Stimulated activated CD4-positive, alpha-beta T cell treated with anti-CD3 and anti-CD28 coated beads, Interleukin-2, amount 100 ng/mL, for 4 hours (primary cell): ENCODE results near the gene GRWD1.
"Not testable (repeated sequence)": the region's sequence is repeated elsewhere in the genome, so short reads cannot be mapped to it uniquely, and the experiment has no call there.

Source experiments
- DNase-seq: peaks from one replicate; pipeline ENCODE4 v3.0.0-alpha.2; 2020; ENCODE audit warnings: low read depth

Gene GRWD1

DNA sequence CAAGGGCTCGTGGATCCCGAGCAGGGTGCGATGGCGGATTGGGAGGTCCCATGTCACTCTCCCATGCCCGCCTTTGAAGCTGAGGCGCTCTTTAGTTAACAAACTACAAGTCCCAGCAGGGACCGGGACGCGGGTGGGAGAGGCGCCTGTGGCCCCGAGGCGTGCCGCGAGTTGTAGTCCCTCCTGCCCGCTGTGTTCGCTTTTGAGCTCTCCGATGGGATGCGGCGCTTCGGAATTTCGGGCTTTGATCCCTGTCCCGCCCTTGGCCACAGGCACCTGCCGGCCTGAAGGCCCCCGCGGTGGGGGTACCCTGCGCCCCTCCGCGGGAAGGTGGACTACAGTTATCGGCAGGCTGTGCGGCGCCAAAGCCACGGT lies 34.4 kb downstream of the GRWD1 start:
- no peak for DNase-seq

DNA sequence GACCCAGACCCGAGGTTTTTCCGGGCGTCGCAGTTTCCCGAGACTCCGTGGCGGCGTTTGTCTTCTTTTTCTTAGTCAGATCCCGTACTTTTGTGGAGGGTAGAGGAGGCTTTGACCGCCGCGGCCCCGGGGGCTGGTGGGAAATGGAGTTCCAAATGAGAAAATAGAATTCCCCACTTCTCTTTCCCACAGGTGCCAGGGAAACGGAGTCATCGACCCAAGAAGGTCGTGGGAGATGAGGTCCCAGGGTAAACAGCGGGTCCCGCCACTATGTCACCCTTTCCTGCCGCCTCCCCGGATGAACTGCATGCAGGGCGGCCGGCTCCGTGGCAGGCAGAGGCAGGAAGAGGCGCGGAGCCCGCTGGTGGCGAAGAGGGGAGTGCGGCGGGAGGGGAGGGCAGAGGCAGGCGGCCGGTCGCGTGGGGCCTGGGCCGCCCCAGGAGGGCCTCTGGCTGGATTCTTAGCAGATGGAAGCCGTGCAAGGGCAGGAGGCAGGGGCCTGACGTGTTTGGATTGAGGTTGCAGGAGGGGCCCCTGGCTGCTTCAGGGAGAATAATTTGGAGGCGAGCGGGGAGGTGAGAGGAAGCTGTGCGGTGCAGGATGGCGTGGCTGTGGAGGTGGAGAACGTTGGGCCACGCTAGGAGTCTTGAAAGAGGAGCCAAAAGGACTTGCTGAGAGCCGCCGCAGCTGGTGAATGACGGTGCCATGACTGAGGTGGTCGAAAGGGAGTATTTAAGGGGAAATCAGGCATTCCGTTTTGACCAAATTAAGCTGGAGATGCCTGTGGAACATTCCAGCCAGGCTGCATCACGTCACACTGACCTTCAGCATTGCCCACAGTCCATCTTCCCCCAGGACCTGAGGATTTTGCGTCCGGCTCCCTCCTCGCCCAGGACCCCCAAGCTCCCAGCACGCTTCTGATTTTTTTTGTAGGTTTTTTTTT lies 35.0 kb downstream of the GRWD1 start:
- no peak for DNase-seq

DNA sequence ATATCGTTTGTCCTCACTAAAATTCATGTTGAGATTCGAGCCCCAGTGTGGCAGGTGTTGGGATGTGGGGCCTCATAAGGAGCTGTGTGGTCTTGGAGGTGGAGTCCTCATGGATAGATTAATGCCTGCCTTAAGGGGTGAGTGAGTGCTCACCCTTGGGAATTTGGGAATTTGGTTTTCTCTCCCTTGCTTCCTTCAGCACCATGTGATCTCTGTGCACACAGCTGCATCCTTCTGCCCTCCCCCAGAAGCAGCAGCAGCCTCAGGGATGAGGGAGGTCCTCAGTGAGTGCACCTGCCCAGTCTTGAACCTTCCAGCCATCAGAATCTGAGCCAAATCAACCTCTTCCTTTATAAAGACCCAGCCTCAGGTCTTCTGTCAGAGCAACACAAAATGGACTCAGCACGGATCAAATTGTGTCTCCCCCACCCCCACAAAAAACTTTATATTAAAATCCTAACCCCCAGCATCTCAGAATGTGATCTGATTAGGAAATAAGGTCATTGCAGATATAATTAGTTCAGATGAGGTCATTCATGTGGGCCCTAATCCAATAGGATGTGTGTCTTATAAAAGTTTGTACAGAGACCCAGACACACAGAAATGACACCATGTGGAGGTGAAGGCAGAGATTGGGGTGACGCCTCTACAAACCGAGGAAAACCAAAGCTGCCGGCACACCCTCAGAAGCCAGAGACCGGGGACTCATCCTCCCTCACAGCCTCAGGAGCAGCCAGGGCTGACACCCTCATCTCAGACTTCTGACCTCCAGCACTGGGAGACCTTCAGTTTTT lies 36.3 kb downstream of the GRWD1 start:
- no peak for DNase-seq

DNA sequence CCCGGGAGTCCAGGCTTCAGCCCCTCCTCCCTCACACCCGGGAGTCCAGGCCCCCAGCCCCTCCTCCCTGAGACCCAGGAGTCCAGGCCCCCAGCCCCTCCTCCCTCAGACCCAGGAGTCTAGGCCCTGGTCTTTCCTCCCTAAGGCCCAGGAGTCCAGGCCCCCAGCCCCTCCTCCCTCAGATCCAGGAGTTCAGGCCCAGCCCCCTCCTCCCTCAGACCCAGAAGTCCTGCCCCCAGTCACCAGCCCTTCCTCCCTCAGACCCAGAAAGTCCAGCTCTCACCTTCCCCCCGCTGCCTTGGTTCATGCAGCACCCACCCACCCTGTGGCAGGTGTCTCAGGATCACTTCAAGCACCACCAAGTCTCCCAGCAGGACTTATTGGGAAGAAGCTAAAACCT lies 37.5 kb downstream of the GRWD1 start:
- DNase-seq, result no peak

DNA sequence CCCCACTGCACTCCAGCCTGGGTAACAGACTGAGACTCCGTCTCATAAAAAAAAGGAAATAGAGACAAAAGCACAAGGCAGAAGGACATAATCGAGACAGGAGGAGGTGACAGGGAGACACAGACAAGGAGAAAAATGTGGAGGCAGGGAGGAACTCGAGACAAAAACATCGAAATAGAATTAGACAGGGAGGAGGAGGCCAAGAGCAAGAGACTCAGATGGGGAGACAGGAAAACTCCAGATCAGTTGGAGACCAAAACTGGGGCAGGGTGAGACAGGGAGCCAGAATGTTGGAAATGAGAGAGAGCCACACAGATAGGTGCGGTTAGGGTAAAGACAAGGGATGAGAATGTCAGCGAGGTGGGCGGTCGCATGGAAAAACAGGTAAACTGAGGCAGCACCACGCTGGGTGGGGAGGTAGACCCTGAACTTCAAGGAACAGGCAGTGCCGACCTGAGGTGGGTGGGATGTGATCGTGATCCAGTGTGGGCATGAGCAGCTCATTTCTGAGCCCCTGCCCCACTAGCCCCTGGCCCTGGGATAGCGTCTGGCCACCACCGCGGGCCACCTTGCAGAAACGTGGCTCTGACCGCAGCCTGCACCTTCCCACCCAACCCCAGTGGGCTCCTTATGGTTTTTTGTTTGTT lies 38.6 kb downstream of the GRWD1 start:
- no peak for DNase-seq

GRCh38 chr19:48484931-48485612 lies 39.3 kb downstream of the GRWD1 start:
- DNase-seq, result no peak

GRCh38 chr19:48486706-48487105 lies 40.9 kb downstream of the GRWD1 start:
- DNase-seq, result not testable (repeated sequence)

DNA sequence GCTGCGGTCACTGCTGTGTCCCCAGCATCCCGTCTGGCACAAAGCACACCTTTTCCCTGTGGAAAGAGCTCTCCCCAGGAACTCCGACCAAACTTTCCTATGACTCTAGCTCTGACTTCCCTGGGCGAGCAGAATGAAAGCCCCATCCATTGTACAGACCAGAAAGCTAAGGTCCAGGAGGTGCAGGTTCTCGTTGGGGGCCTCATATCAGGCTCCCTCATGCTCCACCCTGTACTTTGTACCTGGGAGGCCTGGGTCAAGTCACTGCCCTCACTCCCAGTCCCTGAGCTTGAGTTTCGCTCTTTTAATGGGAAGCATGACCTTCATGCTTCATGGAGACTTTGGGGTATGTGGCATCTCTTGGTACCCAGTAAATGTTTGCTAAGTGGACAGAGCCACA lies 41.8 kb downstream of the GRWD1 start:
- no peak for DNase-seq

DNA sequence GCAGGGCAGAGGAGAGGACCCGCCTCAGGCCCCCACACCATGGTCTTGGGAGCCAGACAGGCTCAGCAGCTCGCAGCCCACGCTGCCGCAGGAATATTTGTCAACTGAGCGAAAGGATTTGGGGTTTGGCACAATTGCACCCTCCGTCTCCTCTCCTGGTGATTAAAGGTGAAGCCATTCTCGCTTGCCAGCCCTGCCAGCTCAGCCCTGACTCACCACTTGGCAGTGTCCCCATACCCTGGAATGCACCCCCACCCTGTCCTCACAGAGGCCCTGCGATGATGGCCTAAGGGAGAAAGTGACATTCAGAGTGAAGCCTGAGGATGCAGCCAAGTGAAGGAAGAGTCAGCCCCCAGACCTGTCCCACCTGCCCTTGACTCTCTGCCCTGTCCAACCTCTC lies 42.2 kb downstream of the GRWD1 start:
- DNase-seq, result no peak

DNA sequence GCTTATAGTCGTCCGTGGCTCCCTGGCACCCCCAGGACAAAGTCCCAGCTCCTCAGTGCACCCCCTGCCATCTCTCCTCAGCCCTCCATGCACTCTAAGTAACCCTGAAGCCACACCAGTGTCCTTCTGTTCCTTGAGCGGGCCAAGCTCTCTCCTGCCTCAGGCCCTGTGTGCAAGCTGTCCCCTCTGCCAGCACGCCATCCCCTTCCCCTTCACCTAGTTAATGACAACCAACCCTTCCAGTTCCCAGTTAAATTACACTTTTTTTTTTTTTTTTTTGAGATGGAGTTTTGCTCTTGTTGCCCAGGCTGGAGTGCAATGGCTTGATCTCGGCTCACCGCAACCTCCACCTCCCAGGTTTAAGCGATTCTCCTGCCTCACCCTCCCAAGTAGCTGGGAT lies 42.7 kb downstream of the GRWD1 start:
- not testable (repeated sequence) for DNase-seq

DNA sequence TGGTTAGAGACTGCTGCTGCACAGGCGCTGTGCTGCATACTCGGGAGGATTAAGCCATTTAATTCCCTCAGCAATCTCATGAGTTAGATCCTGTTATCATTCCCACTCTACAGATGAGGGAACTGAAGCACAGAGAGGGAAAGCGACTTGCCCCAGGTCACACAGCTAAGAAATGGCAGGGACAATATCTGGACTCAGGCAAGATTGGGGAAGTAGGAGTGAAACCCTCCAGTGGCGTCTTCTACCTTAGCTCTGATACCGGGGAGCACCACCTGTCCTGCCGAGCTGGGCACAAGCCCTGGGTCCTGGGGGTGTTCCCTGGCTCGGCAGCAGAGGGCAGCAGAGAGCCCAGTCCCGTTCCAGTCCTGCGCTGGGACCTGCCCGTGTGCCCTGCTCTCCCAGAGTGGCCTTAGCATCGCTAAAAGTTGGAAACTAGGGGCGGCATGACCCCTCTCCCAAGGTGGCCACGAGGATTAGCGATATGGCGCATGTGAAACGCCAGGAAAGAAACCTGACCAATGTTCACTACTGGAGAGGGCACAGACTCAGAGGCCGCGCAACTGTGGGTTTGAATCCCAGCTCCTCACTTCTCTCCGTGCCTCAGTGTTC lies 43.9 kb downstream of the GRWD1 start:
- peak; percentile 62 for DNase-seq

DNA sequence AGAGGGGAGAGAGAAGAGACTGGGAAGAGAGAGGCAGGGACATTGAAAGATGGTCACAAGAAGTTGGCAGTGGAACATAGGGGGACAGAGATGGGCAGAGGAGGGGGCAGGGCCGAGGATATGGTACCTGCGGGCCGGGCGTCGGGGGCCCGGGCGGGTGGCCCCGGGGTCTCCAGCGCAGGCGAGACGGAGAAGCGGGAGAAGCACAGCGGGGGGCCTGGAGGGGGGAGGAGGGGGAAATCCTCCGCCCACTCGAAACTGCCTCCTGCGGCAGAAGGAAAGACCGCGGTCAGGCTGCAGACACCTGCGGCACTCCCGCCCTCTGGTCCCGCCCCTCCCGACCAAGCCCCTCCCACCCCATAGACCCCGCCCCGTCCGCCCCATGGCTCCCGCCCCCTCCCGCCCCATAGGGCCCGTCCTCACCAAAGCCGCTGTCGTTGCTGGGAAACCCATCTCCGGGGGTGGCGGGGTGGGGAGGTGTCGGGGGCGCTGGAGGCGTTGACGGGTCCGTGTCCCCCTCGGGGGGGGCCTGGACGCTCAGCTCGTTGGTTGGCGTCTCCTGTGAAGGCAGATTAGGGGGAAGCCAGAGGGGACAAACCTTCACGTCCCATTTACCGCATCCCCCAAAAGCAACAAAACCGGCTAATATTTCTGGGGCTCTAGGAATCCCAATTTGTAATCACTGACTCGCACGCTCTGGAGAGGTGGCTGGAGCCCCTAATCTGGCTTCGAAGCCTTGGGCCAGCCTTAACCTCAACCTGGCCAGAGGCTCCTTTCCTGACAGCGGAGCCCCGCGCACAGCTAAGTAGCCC lies 45.4 kb downstream of the GRWD1 start:
- peak; percentile 53 for DNase-seq

DNA sequence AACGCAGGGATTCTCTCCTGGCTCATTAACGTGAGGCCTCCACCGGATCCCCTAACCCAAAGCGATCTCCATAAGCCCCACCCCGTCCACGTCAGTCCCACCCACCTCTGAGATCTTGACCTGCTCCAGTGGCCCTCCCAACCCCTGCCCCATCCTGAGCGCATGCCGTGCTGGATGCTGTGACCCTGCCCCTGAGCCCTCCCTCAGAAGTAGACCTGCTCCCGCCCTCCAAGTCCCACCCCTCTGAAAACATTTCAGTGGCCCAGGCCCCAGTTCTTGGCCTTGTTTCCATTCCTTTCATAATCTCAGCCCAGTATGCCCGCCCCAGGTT lies 46.0 kb downstream of the GRWD1 start:
- DNase-seq, result no peak

- peak; percentile 67 for DNase-seq
Measured at GRCh38 chr19:48492925-48493717, 47.3 kb downstream of the GRWD1 start.

GRCh38 chr19:48493718-48494401 lies 48.1 kb downstream of the GRWD1 start:
- DNase-seq, result no peak

DNA sequence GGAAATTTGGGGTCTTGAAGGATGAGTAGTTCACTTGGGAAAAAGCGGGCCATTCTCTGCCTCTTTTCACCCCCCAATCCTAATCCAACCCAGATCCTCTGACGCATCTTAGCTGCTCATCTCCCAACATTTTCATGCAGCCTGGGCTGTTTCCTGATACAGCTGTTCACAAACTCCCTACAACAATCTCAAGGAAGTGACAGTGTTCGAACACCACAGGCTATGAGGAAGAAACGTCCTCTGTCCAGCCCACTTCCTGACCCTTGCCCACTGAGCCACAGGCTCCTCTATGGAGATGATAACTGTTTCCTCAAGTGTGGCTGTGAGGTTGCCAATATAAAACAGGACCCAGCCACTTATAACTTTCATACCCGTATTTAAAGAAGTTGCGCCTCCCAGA lies 49.6 kb downstream of the GRWD1 start:
- no peak for DNase-seq

- no peak for DNase-seq
Measured at GRCh38 chr19:48496959-48497727, 51.4 kb downstream of the GRWD1 start.

DNA sequence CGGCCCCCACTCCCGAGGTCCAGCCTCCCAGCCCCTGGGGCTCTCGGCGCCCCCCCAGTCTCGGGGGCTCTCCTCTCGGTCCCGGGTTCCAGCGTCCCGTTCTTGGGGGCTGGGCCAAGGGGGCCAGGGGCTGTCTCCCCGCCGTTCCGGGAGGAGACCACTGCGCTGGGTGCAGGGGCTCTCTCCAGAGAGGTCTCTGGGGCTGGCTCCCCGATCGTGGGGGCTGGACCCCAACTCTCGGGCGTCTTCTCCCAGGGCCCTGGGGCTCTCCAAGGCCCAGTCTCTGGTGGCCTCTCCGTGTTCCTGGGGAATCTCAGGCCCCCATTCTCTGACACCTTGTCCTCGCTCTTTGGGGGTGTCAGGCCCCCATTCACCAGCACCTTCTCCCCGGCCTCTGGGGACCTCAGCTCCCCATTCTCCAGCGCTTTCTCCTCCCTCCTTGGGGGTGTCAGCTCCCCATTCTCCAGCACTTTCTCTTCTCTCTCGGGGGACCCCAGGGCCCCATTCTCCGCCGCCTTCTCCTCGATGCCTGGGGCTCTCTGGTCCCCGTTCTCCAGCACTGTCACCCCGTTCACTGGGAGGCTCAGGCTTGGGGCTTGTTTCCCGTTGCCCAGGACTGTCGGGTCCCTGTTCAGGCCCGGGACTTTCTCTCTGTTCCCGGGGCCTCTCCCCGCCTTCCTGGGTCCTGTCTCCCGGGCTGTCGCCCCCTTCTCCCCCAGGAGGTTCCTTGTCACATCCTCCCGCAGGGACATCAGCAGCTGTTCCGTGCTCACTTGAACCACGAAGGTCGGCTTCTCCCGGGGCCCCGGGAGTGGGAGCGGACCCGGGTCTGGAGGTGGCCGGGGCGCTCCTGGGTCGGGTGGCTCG lies 52.2 kb downstream of the GRWD1 start:
- no peak for DNase-seq
